ENCODE measurements around the gene EML5.
"Not testable (repeated sequence)": the region's sequence is repeated elsewhere in the genome, so short reads cannot be mapped to it uniquely, and the experiment has no call there.

Gene EML5

GRCh38 chr14:88799522-88799921, 6.8 kb upstream of the EML5 start:
- DNase-seq = no peak

- peak; percentile 15 for DNase-seq
Observed at GRCh38 chr14:88798156-88798555, 5.4 kb upstream of the EML5 start.

DNA sequence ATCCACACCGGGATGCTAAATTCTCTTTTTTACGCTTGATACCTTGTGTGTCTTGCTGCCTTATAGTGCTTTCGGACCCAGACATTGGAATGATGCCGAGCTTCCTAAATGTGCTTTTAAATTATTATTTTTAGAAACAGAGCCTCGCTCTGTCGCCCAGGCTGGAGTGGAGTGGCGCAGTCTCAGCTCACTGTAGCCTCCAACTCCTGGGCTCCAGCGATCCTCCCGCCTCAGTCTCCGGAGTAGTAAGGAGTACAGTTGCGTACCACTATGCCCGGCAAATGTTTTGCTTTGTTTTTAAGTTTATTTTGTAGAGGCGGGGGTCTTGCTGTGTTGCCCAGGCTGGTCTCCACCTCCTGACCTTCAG, 489 bp upstream of the EML5 start:
- no peak for DNase-seq

DNA sequence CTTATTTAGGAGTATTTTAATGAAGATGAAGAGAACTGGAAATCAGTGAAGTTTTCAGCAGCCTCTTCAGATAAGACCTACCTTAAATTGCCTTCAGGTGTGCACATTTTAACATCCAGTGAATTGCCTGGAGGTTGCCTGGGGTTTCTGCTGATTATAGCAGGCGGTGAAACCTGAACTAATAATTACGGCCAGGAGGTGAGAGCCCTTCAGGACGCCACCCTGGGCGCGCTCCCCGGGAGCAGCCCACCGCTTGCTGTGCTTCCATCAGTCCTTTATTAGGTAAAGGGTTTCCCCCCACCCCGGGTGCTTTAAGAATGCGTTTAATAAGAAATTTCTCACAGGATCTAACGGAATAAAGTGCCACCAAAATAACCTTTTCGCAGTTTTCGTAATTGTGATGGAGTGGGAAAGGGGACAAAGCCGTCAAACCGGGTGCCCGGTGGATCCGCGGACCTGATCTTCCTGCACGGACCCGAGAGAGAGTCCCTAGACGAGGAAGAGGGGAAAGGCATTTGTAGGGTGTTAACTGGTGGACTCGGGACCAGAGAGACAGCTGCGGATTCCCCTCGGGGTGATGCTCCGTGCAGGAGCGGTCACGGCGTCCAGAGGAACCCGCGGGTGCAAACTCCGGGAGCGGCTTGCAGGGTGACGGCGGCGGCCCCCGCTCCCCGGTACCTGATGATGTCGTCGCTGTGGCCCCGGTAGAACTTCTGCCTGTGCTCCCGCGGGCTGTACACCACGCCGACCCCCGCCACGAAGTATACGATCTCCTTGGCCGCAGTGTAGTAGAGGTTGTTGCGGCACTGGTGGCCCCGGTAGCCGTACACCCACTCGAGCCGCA, 902 bp downstream of the EML5 start:
- DNase-seq = peak; percentile 45

DNA sequence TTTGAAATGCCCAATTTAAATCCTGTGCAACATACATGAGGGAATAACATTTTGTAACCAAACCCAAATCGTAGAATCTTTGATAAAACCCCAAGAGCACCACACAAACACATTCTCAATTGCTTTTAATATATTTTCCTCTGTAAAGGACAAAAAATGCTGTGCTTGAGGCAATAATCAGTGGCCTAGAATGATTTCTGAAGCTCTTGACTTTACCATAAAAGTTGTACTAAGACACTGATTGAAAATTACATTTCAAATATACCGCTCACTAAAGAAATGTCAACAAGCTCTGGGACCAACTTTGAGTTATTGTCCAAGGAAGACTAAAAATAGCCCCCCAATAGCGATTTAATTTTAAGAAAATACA, 1.5 kb downstream of the EML5 start:
- no peak for DNase-seq

- no peak for DNase-seq
Observed at GRCh38 chr14:88790501-88791251, 2.1 kb downstream of the EML5 start.

DNA sequence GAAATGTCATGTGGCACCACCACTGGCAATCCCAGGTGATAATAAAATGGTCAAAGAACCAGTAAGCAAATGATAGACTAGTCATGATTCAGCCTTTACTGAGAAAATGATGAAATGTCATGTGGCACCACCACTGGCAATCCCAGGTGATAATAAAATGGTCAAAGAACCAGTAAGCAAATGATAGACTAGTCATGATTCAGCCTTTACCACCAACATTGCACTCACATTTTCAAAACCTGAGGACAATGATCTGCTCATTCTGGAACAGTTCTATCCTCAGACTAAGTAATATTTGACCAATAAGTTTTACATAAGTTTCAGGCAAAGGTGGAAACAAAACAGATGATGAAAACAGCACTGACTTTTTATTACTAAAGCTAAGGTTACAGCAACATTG, 3.2 kb downstream of the EML5 start:
- not testable (repeated sequence) for DNase-seq

DNA sequence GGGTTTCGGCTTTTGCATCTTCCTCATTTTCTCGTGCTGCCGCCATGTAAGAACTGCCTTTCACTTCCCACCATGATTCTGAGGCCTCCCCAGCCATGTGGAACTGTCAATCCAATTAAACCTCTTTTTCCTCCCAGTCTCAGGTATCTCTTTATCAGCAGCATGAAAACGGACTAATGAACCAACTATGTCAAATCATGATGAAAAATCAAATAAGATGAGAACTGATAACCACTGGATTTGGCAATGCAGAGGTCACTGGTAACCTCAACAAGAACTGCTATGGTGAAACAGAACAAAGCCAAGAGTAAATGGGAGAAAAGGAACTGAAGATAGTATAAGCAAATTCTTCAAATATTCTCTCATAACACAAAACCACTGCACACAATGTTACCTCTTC, 6.0 kb downstream of the EML5 start:
- no peak for DNase-seq

- no peak for DNase-seq
Observed at GRCh38 chr14:88785911-88786310, 6.8 kb downstream of the EML5 start.

DNA sequence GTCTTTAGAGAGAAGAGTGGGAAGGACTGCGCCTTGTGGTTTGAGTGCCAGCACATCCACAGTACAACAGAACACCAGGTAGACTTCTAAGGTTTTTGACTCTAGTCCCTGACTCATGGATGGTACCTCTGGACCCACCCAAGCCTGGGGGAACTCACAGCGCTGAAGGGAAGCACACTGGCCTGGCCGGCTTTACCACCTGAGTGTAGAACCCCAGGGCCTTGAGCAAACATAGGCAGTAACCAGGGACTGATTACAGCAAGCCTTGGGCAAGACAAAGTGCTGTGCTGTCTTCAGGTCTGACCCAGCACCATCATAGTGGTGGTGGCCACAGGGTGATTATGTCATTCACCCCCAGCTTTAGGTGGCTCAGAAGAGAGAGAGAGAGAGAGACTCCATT, 17.2 kb downstream of the EML5 start:
- DNase-seq = no peak

DNA sequence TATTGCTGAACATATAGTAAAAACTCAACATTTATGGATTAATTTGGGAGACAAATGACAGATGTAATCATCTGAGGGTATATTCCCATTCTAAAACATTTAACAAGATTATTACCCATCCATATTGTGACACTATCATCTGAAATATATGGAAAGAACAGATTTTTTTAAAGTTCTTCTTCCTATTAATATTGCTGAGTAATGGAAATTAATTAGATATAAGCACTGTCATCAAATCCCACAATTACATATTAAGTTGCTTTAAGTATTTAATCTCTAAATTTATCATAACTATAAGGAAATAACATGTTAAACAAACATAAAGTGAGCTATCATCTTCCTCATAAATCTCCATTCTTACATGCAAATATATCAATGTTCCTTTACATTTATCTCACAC, 22.0 kb downstream of the EML5 start:
- no peak for DNase-seq

GRCh38 chr14:88765130-88765529, 27.6 kb downstream of the EML5 start:
- no peak for DNase-seq

DNA sequence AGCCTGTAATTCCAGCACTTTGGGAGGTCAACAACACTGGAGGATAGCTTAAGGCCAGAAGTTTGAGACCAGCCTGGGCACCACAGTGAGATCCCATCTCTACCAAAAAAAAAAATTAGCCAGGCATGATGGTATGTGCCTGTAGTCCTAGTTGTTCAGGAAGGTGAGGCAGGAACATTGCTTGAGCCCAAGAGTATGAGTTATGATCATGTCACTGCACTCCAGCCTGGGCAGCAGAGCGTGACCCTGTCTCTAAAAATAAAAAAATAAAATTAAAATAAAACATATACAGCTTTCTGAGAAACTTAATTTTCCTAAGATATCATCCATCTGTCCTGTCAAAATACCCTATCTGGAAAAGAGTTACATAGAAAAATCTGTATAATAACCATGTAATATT, 38.9 kb downstream of the EML5 start:
- DNase-seq = no peak

DNA sequence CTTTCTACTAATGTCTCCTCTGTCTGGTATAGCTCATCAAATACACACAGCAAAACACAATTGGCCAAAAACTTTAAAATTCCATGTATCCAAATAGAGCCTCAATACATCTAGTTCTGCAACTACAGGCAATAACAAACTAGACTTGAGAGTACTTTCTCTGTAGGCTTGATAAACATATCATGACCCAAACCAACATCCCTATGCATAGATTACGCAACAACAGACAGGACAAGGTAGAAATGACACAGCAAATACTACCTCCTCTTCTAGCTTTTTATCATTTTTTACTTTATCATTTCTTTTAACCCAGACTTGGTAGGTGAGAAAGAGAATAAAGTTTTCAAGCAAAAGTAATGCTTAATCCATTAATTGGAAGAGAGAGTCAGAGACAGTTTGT, 41.8 kb downstream of the EML5 start:
- no peak for DNase-seq

- no peak for DNase-seq
Observed at GRCh38 chr14:88750413-88750812, 42.3 kb downstream of the EML5 start.

GRCh38 chr14:88749139-88749538, 43.6 kb downstream of the EML5 start:
- DNase-seq = no peak

GRCh38 chr14:88748288-88748687, 44.5 kb downstream of the EML5 start:
- DNase-seq = no peak

GRCh38 chr14:88746052-88746451, 46.7 kb downstream of the EML5 start:
- no peak for DNase-seq

- DNase-seq = no peak
Observed at GRCh38 chr14:88737245-88737644, 55.5 kb downstream of the EML5 start.

- DNase-seq = no peak
Observed at GRCh38 chr14:88733121-88733520, 59.6 kb downstream of the EML5 start.

- DNase-seq = no peak
Observed at GRCh38 chr14:88729159-88729558, 63.6 kb downstream of the EML5 start.

DNA sequence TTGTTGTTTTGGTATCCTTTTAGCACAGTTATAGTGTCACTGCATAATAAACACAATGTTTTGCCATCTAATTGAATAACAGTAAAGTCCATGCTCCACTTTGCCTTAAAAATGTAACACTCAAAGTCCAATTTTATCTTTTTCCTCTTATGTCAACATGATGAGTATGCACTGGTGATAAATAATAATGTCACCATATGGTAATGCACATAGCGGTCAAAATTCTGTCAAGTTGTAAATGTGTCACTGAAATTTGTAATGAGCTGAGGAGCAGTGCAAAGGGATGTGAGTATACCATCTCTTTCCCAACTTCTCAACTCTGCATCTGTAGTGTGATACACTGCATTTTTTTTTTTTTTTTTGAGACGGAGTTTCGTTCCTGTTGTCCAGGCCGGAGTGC, 65.7 kb downstream of the EML5 start:
- no peak for DNase-seq

GRCh38 chr14:88710709-88711108, 82.0 kb downstream of the EML5 start:
- DNase-seq = no peak

DNA sequence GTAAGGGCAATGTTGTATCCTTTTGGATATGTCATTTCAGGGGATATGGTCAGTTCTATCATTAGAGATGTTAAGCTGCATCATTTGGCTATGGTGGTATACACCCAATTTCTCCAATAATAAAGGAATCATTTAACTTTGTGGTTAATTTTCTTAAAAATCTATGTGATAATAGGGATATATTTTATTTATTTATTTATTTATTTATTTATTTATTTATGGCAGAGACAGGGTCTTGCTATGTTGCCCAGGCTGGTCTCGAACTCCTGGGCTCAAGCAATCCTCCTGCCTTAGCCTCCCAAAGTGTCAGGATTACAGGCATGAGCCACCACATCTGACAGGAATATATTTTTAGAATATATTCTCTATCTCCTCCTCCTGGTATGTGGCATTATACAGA, 85.7 kb downstream of the EML5 start:
- no peak for DNase-seq

- DNase-seq = no peak
Observed at GRCh38 chr14:88706425-88706824, 86.3 kb downstream of the EML5 start.

Measured in NCI-H1092 (cell line).